Epithelial cell of esophagus (primary cell): ENCODE results near the gene GGCT.
"Not testable (repeated sequence)": the region's sequence is repeated elsewhere in the genome, so short reads cannot be mapped to it uniquely, and the experiment has no call there.

Source experiments
- DNase-seq: peaks from one replicate; pipeline ENCODE4 v3.0.0; 2010; ENCODE audit warnings: low read depth
- H3K4me3 ChIP-seq: 2 replicates; pipeline ENCODE4 v1.5.1; 2011; ENCODE audit warnings: mild to moderate bottlenecking, low read length, control low read depth
- CTCF ChIP-seq: IDR thresholded peaks from 2 replicates; pipeline ENCODE4 v1.5.1; 2011; ENCODE audit warnings: low read depth, mild to moderate bottlenecking, low read length, control low read depth, inconsistent platforms; ENCODE audit not compliant: insufficient read depth; ENCODE audit errors: missing control alignments

GGCT gene

GRCh38 chr7:30546596-30546995, 42.0 kb upstream of the GGCT start:
- DNase-seq: no peak
- no peak overlapping the region for H3K4me3 ChIP-seq
- no peak for TF ChIP-seq CTCF

GRCh38 chr7:30545791-30546555, 41.3 kb upstream of the GGCT start:
- no peak for DNase-seq
- no peak overlapping the region for H3K4me3 ChIP-seq
- no peak for TF ChIP-seq CTCF

- H3K4me3 ChIP-seq: no peak overlapping the region
- no peak for TF ChIP-seq CTCF
- DNase-seq: no peak
Measured at GRCh38 chr7:30543813-30544525, 39.3 kb upstream of the GGCT start.

GRCh38 chr7:30543115-30543514, 38.5 kb upstream of the GGCT start:
- not testable (repeated sequence) for H3K4me3 ChIP-seq, DNase-seq

GRCh38 chr7:30533886-30534285, 29.3 kb upstream of the GGCT start:
- TF ChIP-seq CTCF: no peak
- H3K4me3 ChIP-seq: no peak overlapping the region
- no peak for DNase-seq

- peak; percentile 94 for DNase-seq
- no peak overlapping the region for H3K4me3 ChIP-seq
Measured at GRCh38 chr7:30531286-30531685, 26.7 kb upstream of the GGCT start.

More at GRCh38 chr7:30531286-30531685, 26.7 kb upstream of the GGCT start:
- no peak for TF ChIP-seq CTCF
